CD1c-positive myeloid dendritic cell (primary cell): ENCODE results near the gene SLC4A7.
"Not testable (repeated sequence)": the region's sequence is repeated elsewhere in the genome, so short reads cannot be mapped to it uniquely, and the experiment has no call there.

Source experiments
- DNase-seq: peaks from one replicate; pipeline ENCODE4 v3.0.0-alpha.2; 2016; ENCODE audit errors: extremely low spot score

Gene SLC4A7

DNA sequence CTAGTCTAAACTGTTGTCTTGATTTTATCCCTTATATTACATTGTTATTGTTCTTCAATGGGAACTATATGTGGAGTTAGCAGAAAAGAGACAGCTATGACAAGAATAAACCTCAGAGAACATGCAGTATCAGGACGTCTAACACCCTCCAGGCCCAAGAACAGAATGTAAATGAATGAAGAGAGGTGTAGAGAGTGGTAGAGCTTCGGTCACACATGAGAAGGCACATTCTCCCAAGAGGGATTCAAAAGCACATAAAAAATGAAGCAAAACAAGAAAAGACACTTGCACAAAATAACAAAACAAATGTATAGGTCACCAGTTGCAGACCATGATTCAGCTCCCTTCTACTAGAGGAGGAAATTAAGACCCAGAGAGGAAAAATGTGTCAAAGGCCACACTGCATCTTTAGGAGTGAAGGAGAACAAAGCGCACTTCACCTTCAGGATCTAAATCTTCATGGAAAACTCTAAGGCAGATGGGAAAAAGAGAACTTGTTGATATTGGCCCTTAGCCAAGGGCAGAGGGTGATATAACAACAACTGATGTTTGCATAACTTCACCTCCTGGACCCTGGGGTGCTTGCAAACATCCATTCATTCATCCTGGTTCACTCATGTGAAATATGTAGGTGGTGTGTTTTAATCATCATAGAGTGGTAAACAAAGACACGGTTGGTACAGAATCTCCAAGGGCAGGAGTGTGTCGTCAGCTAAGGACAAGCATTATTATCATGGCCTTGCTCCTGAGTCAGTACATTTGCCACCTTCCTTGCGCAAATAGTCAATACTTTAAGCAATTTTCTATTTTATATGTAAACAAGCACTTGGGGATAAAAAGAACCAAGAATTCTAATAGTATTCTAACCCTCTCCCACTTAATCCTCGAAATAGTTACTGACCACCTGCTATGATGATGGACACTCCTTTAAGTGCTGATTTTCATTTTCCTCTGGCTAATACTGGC, 123.8 kb downstream of the SLC4A7 start:
- peak; percentile 19 for DNase-seq

DNA sequence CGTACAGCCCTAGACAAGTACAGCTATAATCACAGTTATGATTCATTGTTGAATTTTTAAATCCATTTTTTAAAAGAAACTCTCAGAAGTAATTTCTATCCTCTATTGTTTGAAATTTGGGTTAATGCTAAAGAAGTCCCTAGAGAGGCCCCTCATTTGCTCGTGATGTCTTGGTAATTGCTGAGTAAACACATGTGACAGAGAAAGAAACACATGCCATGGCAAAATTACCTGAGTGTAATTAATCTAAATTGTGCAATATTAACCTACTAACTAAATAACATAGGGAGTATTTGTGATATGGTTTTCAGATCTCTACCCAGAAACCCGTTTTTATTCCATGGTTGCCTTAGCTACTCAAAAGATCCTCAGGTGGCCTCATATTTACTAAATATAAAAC, 125.8 kb downstream of the SLC4A7 start:
- no peak for DNase-seq

DNA sequence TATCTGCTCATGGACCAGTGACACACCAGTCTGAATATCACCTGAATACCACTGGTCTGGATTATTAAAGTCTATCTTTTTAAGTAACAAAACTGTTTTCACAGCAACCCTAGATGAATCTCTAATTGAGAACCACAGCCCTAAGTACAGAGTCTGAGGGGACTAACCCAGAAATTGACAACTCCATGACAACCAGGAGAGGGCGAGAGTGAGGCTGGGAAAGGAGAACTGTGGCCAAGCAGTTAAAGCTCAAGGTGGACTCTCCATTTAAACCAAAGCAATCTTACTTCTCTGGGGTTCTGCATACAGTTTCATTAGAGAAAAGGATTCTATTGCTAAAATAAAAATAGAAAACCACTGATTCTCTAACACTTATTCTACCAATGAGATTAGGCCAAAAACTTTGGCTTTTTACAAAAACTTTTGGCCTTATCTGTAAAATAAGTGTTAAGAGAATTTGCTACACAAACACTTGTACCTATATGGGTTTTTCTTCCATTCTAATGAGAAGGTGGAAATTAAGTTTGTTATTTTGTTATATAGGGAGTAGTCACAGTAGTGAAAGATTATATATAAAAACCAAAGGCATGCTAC, 126.4 kb downstream of the SLC4A7 start:
- DNase-seq: peak; percentile 58

DNA sequence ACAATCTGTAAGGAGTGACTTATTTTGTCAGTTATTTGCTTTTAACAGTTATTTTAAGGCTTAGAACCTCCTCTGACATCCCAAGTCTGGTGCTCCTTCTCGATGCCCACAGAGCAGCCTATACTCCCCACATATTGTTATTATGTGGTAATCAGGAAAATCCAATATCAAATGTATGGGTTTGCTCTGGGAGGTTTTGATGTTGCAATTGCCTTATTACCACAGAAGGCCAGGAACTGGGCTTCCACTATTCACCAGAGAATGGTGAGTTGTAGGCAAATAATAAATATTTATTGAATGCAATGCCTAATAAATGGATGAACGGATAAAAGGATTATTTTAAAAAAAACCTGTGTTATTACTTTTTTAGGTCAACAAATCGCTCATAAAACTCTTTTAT, 127.2 kb downstream of the SLC4A7 start:
- DNase-seq: no peak

DNA sequence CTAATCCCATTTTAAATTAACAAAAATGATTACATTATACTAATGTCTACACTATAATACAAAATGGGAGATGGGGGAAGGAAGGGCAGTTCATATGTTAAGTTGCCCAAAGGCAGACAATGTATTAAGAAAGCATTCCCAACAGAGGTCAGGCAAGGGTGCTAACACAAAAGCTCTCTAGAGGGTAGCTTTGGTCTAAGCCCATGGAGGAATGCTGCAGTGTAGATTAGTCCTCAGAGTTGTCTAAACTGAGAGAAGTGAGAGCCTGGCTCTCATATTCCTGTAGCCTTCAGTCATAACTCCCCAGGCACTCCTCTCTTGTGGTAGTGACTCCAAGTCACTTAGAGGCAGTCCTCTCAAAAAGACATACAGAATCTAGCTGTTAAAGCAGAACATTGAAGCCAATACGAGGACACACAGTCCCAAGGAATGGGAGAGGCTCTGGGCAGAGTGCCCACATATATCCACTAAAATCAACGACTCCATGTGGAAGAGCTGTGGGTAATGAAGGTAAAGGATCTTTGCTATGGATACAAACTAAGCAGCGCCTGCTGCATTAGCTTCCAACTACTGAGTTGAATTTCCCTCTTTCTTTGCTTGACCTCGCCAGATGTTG, 129.5 kb downstream of the SLC4A7 start:
- DNase-seq: no peak

DNA sequence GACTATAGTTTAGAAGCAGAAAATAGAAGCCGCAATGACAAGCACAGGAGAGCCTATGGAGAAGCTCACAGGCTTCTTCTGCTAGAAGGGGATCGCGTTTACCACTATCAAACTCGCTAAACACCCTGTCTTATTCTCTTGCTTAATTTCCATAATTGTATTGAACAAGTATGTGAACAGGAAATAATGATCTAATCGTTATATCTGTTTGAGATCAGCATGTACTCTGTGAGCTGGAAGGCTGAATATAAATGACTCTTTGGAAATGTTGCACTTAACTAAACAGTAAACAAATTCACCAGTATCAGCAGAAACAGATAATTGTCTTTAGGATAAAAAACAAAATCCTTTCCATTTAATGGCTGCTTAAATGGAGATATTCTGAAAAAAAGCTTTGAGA, 130.0 kb downstream of the SLC4A7 start:
- no peak for DNase-seq

DNA sequence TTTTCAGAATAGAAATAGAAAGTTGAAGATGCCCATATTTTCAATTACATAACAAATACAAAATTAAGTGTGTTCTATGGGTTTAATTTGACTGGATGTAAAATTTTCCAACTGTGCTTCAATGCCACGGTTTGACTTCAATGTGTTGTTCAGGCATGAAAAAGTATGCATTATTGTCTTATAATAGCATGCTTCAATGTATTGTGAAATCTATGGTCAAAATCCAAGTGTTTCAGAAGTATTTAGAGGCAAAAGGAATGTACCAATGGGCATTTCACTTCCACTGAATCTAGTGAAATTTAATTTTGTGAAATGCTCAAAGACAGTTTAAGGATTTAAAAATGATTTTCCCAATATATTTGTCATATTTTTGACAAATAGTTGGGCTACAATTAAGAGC, 131.0 kb downstream of the SLC4A7 start:
- DNase-seq: no peak

DNA sequence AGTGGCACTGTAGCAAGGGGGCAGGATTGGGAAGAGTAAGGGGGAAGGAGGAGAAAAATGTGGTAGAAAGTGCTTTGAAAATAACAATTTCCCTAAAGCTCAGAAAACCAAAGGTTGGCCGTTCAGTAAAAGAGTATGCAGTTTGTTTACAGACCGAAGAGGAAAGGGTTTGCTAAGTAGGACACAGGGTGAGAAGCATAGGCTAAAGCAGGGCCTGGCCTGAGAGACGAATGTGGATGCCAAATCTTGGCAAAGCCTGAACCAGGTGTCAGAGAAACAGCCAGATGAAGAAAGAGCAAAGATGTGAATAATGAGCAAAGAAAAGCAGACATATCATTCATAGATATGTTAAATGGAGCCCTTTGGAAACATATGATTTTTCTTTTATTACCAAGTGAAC, 132.1 kb downstream of the SLC4A7 start:
- no peak for DNase-seq

DNA sequence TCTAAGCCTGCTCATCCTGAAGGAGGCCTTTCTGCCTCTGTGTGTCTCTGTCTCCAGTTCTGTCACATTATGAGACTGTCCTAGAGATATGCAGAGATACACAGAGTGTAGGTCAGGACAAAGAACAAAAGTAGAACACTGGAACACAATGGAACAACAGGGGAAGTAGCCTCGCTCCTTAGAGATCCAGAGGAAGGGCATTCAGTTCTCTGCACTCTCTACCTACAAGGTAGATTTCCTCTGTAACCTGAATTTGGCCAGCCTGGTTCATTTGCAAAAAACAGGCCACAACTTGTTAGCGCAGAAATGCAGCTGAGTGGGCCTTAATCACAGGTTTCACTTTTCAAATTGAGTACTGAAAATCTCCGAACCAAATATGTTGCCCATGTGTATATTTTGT, 134.4 kb downstream of the SLC4A7 start:
- no peak for DNase-seq

DNA sequence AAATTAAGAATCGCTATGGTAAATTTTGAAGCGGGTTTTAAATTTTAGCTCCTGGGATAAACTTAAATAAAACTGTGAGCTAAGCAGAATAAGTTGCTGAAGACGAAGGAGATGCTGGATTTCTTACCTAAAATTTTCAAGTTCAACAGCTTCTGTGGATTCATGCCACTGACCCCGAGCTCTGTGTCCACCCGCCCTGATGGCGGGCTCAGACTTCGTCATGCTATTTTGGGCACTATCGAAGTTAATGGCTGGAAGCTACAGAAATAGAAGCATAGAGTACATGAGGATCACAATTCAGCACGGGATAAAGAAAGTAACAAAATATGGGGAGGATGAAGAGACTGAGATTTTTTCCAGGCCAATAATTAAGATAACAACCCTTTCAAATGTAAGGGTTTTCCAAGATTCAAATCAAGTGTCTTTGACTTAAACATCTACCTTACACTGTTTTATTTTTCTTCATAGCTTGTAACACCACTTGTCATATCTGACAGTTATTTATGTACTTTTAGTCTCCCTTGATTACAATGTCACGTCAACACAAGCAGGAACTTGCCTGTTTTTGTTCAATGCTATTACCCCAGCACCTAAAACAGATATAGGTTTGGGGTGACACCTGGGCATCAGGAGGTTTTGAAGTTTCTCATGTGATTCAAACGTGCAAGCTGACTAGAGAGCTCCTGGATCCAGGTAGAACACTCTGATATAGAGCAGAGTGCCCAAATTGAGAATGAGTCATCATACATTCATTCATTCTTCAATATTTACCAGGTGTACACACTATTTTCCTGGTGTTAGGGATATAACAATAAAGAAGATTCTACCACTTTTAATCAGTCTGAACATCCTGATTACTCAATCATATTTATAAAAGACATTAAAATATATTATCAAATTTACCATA, 138.0 kb downstream of the SLC4A7 start:
- no peak for DNase-seq

DNA sequence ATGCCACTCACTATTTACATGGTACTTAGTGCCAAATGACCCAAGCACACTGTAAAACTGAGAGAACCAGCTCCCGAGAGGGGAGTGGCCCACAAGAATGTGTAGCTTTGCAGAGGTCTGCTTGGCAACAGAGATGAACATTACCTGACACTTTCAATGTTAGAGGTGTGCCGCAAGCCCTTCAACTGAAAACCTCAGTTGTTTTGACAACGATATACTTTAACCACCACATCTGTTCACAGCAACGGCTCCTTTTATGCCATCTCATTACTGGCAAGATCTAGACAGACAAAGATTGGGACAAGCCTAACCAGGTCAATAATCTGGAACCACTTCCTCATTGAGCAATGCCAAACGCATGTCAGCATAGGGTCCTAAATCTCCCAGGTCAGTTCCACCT, 138.7 kb downstream of the SLC4A7 start:
- DNase-seq: no peak

DNA sequence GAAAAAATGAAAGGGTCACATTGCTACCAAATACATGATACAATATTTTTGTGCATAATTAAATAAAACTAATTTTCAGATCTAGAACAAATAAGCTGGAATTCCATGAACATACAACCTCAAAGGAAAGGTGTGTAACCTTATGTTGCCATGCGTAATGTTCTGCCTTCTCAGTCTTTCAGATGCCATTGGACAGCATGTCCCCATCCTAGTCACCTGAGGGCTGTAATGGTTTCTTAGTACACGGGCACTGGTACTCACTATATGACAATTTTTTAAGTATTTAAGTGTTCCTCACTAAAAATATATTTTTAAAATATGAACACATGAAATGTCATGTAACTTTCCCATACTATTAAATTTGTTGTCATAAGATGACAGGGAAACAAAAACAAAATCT, 139.1 kb downstream of the SLC4A7 start:
- no peak for DNase-seq

DNA sequence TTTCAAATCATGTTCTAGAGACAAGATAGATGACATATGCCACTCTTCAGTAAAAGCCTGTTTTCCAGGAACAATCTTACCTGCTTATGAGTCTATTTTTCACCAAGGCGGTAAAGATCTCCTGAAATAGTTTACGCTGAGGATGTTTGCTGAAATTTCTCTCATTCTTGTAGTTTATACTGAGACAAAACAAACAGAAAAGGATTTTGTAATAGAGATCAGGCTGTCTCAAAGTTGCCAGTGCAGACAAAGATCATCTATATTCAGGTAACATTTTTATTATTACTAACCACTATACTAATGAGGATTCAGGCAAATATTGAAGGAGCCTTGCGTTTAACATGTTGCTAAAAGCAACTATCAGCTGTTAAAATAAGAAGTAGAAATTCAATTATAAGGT, 140.0 kb downstream of the SLC4A7 start:
- no peak for DNase-seq

DNA sequence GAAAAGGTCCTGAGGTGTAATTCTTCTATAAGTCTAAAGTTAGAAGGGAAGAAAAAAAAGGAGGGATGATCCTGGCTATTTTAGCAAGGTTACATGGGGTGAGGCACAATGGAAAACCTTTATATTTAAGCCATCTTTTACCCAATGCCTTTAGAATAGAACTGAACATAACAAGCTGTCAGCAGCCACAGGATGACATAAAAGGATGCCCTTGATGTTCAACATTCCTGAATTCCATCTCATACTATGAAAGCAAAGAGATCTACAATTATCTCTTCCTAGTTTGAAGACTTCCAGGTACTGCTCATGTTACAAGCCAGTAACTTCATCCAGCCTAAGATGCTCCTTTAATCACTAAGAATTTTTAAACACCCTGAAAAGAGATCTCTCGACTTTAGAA, 141.9 kb downstream of the SLC4A7 start:
- no peak for DNase-seq

DNA sequence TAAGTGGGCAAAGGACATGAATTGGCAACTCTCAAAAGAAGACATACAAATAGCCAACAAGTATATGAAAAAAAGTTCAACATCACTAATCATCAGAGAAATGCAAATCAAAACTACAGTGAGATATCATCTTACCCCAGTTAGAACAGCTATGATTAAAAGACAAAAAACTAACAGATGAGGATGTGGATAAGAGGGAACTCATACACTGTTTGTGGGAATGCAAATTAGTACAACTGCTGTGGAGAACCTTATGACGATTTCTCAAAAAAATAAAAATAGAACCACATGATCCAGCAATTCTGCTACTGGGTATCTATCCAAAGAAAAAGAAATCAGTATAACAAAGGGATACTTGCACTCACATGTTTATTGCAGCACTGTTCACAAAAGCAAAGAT, 143.7 kb downstream of the SLC4A7 start:
- no peak for DNase-seq

DNA sequence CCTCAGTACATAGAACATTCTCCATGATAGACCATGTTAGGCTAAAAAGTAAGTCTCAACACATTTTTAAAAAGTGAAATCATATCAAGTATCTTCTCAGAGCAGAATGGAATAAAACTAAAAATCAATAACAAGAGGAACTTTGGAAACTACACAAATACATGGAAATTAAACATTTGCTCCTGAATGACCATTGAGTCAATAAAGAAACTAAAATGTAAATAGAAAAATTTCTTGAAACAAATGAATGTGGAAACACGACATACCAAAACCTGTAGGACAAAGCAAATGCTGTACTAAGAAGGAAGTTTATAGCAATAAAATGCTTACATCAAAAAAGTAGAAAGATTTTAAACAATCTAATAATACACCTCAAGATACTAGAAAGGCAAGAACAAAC, 148.6 kb downstream of the SLC4A7 start:
- DNase-seq: no peak

DNA sequence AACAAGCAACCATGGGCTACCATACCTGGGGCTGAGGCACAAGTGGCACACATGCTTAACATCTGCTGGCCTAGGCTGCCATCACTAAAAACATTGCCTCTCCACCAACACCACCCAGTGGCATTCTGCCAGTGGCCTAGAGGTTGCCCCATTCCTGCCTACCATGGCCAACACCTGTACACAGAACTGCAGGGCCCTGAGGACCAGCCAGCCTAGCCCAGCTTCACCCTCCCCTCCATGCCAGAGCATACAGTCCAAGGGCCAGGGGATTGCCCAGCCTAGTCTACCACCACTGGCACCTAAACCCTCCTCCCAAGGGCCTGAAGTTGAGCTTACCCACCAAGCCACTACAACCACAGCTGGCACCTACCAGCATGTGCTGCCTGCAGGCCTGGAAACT, 150.3 kb downstream of the SLC4A7 start:
- no peak for DNase-seq

DNA sequence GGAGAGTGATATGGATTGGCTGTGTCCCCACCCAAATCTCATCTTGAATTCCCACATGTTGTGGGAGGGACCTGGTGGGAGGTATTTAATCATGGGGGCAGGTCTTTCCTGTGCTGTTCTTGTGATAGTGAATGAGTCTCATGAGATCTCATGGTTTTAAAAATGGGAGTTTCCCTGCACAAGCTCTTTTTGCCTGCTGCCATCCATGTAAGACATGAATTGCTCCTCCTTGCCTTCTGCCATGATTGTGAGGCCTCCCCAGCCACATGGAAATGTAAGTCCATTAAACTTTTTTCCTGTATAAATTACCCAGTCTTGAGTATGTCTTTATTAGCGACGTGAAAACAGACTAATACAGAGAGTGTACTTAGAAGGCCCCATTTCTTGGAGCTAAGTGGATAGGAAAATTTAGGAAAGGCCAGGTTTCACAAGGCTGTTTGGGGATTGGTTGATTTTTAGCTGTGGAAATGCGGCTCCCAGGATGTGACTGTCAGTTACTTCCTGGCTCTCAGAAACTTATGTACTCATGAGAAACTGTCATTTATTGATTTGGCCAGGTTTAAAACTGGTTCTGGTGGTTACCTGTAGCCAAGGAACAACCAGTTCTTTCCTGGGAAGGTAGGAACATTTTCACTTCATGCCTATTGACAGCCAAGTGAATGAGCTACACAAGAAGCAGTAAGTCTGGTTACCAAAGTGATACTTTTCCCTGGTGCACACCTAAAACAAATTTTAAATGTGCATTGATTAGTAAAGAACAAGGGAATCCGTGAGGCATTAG, 155.0 kb downstream of the SLC4A7 start:
- DNase-seq: not testable (repeated sequence)

DNA sequence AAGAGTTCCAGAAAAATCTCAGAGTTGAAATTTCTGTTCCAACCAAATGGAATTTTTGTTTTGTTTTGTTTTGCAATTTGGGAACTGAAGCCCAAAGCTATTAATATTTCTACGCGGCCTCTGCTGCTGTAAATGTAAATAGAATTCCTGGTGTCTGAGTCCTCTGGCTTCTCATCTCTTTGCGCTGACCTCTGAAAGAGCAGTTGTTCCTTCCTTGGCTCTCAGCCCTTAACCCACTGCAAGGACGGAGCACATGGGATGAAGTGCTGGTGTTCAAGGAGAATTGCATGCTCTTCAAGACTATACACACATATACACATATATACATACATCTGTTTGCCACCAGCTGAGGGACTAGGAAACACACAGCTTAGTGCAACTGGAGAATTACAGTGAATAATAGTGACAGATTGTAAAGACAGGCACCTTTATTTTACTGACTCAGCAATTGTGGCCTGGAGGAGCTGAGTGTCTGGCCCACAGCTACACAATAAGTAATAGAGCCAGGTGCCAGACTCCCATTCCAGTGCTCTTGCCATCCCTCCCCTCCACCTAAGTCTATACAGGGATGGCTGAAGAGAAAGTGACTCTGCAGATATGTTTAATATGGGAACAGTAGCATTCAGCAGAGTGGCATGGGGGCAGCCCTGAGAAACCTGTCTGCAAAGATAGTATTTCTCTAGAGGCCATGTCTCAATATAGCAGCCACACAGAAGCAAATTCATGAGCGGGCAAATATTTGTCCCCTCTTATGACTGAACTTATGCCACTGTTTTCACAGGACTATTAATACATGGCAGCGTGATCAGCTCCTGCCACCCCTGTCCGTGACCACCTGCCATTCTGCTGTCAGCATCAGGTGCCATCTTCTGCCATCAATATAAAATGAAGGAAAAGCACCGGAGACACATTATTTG, 157.3 kb downstream of the SLC4A7 start:
- DNase-seq: no peak

DNA sequence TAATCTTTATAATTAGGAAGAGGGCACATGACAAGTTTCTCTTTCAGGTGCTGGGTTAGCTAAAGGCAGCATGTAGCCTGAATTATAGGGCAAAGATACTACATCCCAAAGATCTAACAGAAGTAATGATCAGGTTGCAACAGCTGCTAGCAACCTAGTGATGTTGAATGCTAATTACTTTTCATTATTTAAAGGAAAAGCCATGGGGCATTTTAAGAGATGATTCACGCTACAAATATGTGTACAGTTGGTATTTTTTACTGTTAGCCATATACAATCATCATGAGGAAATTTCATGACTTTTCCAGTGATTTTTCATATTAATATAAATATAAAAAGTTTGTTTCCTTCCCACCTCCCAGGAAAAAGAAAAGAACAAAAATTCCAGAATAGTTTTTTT, 158.0 kb downstream of the SLC4A7 start:
- DNase-seq: no peak
